DND-41 (cell line): ENCODE measurements around the gene POU4F1.

Experiments used
- ATAC-seq: fragments of 200-7000 bp; cut with Tn5 transposase; 3 replicates; pipeline ENCODE4 v1.9.1; 2021; ENCODE audit warnings: low read depth; ENCODE audit not compliant: insufficient read depth
- DNase-seq: peaks from one replicate; pipeline ENCODE4 v3.0.0-alpha.2; 2020
- H2AFZ ChIP-seq: 2 replicates; pipeline ENCODE4 v1.6.0; 2012; ENCODE audit warnings: low read depth, low read length
- H3K27ac ChIP-seq: 2 replicates; pipeline ENCODE4 v1.5.1; 2012; ENCODE audit warnings: low read length, inconsistent platforms
- H3K27me3 ChIP-seq: fragments of 200-600 bp; sonication (generic); 2 replicates; pipeline ENCODE4 v1.6.0; 2012; ENCODE audit warnings: low read length, mild to moderate bottlenecking, inconsistent platforms; ENCODE audit not compliant: insufficient read depth, poor library complexity
- H3K36me3 ChIP-seq: 2 replicates; pipeline ENCODE4 v1.5.1; 2012; ENCODE audit warnings: low read length, inconsistent platforms; ENCODE audit not compliant: insufficient read depth
- H3K4me1 ChIP-seq: 2 replicates; pipeline ENCODE4 v1.5.1; 2012; ENCODE audit warnings: mild to moderate bottlenecking, low read length; ENCODE audit not compliant: insufficient read depth
- H3K4me2 ChIP-seq: 2 replicates; pipeline ENCODE4 v1.6.0; 2012; ENCODE audit warnings: mild to moderate bottlenecking, moderate library complexity, low read length, inconsistent platforms; ENCODE audit not compliant: insufficient read depth
- H3K4me3 ChIP-seq, 2 experiments: fragments of 200-600 bp in 1 of 2; shearing (Covaris generic) in 1 of 2; 2 replicates each; pipeline ENCODE4 v1.5.1; 2012 to 2016; ENCODE audit warnings: inconsistent platforms in 2 of 2, low read length in 2 of 2, mild to moderate bottlenecking in 2 of 2, low read depth in 1 of 2, moderate library complexity in 1 of 2
- H3K79me2 ChIP-seq: 2 replicates; pipeline ENCODE4 v1.6.0; 2012; ENCODE audit warnings: low read length, inconsistent platforms; ENCODE audit not compliant: insufficient read depth
- H3K9ac ChIP-seq: 2 replicates; pipeline ENCODE4 v1.6.0; 2012; ENCODE audit warnings: low read depth, mild to moderate bottlenecking, inconsistent platforms, low read length, moderate library complexity
- H3K9me3 ChIP-seq: 2 replicates; pipeline ENCODE4 v1.5.1; 2012; ENCODE audit warnings: low read length, moderate library complexity, mild to moderate bottlenecking, inconsistent platforms; ENCODE audit not compliant: insufficient read depth, severe bottlenecking
- H4K20me1 ChIP-seq: 2 replicates; pipeline ENCODE4 v1.6.0; 2012; ENCODE audit warnings: low read length; ENCODE audit not compliant: insufficient read depth
- EZH2 ChIP-seq: IDR thresholded peaks from 3 replicates; pipeline ENCODE4 v1.6.1; 2012; ENCODE audit warnings: borderline replicate concordance, low read depth, mild to moderate bottlenecking, moderate library complexity, low read length, inconsistent platforms; ENCODE audit not compliant: severe bottlenecking
- TF ChIP-seq, protein P1 (sequence below): IDR thresholded peaks from 2 replicates; pipeline ENCODE4 v1.5.1; 2012; ENCODE audit warnings: borderline replicate concordance, low read length, moderate library complexity, mild to moderate bottlenecking; ENCODE audit not compliant: poor library complexity, severe bottlenecking; ENCODE audit errors: extremely low read depth

Gene POU4F1

DNA sequence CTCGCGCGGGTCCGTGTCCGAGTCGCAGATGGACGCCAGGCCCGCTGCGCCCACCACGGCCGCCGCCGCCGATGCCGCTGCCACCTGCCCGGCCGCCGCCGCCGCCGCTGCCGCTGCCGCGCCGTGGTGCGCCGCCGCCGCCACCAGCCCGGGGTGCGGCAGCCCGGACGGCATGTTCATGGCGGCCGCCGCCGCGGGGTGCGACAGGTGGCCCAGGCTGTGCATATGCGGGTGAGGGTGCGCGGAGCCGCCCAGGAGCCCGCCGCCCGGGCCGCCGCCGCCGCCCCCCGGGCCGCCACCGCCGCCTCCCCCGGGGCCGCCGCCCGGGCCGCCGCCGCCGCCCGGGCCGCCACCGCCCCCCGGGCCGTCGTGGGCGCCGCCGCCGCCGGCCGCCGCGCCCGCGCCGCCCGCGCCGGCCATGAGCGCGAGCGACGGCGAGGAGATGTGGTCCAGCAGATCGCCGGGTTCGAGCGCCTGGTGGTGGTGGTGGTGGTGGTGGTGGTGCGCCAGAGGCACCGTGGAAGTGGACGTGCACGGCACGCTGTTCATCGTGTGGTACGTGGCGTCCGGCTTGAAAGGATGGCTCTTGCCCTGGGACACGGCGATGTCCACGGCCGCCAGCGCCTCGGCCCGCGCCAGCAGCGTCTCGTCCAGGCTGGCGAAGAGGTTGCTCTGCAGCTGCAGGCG is 1.3 kb downstream of the POU4F1 start:
- H3K27ac ChIP-seq, result no peak overlapping the region
- no peaks in the 10 kb centered on the region for H3K9me3 ChIP-seq
- H3K36me3 ChIP-seq, result no peaks in the 10 kb centered on the region
- no peak overlapping the region for H2AFZ ChIP-seq
- ATAC-seq (no peak), DNase-seq (no peak)
- peaks cover 12% of the 10 kb centered on the region for H4K20me1 ChIP-seq
- H3K27me3 ChIP-seq, result peaks cover 12% of the 10 kb centered on the region
- no peak overlapping the region for H3K4me3 ChIP-seq
- TF ChIP-seq EZH2, result no peak
- TF ChIP-seq, protein P1, sequence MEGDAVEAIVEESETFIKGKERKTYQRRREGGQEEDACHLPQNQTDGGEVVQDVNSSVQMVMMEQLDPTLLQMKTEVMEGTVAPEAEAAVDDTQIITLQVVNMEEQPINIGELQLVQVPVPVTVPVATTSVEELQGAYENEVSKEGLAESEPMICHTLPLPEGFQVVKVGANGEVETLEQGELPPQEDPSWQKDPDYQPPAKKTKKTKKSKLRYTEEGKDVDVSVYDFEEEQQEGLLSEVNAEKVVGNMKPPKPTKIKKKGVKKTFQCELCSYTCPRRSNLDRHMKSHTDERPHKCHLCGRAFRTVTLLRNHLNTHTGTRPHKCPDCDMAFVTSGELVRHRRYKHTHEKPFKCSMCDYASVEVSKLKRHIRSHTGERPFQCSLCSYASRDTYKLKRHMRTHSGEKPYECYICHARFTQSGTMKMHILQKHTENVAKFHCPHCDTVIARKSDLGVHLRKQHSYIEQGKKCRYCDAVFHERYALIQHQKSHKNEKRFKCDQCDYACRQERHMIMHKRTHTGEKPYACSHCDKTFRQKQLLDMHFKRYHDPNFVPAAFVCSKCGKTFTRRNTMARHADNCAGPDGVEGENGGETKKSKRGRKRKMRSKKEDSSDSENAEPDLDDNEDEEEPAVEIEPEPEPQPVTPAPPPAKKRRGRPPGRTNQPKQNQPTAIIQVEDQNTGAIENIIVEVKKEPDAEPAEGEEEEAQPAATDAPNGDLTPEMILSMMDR, result no peak
- H3K4me1 ChIP-seq, result peaks cover 43% of the 10 kb centered on the region
- no peak overlapping the region for H3K4me2 ChIP-seq
- no peak overlapping the region for H3K9ac ChIP-seq
- no peaks in the 10 kb centered on the region for H3K79me2 ChIP-seq

DNA sequence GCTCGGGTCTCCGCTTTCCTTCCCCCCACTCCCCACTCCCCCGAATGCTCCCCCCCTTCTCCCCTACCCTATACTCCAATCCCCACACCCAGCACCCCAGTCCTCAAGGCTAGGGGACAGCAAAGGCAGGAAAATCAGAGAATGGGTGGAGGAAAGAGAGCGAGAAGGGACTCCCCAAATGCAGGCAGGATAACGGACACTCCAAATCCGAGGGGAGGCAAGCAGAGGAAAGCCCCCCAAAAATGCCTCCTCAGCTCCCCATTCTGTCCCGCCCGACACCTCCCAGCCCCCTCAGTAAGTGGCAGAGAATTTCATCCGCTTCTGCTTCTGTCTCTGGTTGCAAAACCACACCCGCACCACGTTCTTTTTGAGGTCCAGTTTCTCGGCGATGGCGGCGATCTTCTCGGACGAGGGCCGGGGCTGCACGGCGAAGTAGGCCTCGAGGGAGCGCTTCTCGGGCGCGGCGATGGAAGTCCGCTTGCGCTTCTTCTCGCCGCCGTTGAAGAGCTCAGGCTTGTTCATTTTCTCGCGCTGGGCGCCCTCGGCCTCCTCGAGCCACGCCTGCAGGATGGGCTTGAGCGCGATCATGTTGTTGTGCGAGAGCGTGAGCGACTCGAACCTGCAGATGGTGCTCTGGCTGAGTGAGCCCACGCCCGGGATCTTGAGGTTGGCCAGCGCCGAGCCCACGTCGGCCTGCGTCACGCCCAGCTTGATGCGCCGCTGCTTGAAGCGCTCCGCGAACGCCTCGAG is 2.1 kb downstream of the POU4F1 start:
- Histone ChIP-seq H2AFZ (no peak overlapping the region), H3K4me3 (no peak overlapping the region), H3K27me3 (peaks cover 13% of the 10 kb centered on the region), H3K9ac (no peak overlapping the region), H3K36me3 (no peaks in the 10 kb centered on the region), H3K4me1 (peaks cover 37% of the 10 kb centered on the region), H3K4me2 (no peak overlapping the region), H3K27ac (no peak overlapping the region), H4K20me1 (peaks cover 9% of the 10 kb centered on the region), H3K9me3 (no peaks in the 10 kb centered on the region), H3K79me2 (no peaks in the 10 kb centered on the region)
- ATAC-seq (no peak), DNase-seq (no peak)
- TF ChIP-seq EZH2, result no peak
- TF ChIP-seq, protein P1, result no peak

DNA sequence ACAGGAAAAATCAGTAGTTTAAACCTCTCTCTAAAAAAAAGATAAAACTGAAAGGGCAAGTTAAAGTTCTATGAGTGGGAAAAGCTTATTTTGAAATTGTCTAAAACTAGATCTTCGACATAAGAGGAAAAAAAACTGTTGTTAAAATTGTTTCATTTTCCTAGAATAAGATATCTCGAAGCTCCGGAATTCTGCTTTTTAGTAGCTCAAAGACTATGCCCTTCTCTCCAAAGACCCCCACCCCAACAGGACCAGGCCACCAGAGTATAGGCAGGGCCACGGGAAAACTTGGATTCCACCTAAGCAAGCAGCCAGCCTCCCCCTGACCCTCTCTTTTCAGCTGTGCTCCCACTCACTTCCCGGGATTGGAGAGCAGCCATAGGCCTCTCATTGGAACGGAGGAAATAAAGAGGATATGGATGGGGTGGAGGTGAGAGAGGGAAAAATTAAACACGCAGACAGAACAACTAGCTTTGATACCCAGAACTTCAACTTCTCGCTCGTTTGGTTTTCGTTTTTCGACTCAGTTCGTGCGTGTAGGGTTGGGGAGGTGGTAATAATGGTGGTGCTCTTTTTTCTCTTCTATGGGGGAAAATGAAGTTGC is 3.0 kb downstream of the POU4F1 start:
- no peak overlapping the region for H3K9ac ChIP-seq
- H3K36me3 ChIP-seq, result no peaks in the 10 kb centered on the region
- no peaks in the 10 kb centered on the region for H3K79me2 ChIP-seq
- no peak overlapping the region for H3K27ac ChIP-seq
- ATAC-seq (no peak), DNase-seq (no peak)
- peaks cover 28% of the 10 kb centered on the region for H3K4me1 ChIP-seq
- peaks cover 7% of the 10 kb centered on the region for H4K20me1 ChIP-seq
- no peak overlapping the region for H3K4me2 ChIP-seq
- no peak for TF ChIP-seq EZH2
- TF ChIP-seq, protein P1, result no peak
- no peak overlapping the region for H2AFZ ChIP-seq
- no peaks in the 10 kb centered on the region for H3K9me3 ChIP-seq
- H3K4me3 ChIP-seq, result no peak overlapping the region
- H3K27me3 ChIP-seq, result peaks cover 13% of the 10 kb centered on the region
